CD4-positive, alpha-beta T cell (primary cell): Measurements from ENCODE around the gene POLDIP3. TPM values are rescaled to one million over a fixed set of nuclear protein-coding genes. Genes with fewer than 3 reads are reported as not detected.

Experiments
- ATAC-seq: fragments of 200-7000 bp; cut with Tn5 transposase; one replicate; pipeline ENCODE4 v1.10.0; 2022; ENCODE audit warnings: mild to moderate bottlenecking; ENCODE audit not compliant: poor library complexity
- CTCF ChIA-PET: fragments of 350-600 bp; sonication (Branson Sonifier 250); formaldehyde crosslinking; loops from one replicate; lab custom pipeline; 2021; ENCODE audit warnings: antibody characterized with exemption, inconsistent platforms; lab: Charles Lee
- POLR2A ChIA-PET: fragments of 350-600 bp; sonication (Branson Sonifier 250); formaldehyde crosslinking; loops from one replicate; lab custom pipeline; 2021; ENCODE audit warnings: antibody characterized with exemption, inconsistent platforms; lab: Charles Lee
- DNase-seq, 14 experiments: peaks; one replicate each; pipeline ENCODE4 v3.0.0-alpha.2; 2013 to 2020; ENCODE audit warnings: mixed read lengths in 2 of 14
- H3K27ac ChIP-seq, 2 donors: one replicate each; pipeline versions ENCODE4 v1.5.1 to v1.7.0; 2013; ENCODE audit warnings: low read length in 2 of 2, low read depth in 1 of 2, mild to moderate bottlenecking in 1 of 2
- H3K27me3 ChIP-seq, 2 experiments: 1 replicate in 1 of 2; 2 replicates in 1 of 2; pipeline versions ENCODE4 v1.6.1 to v1.7.0; 2013; ENCODE audit warnings: low read length in 2 of 2, control low read depth in 1 of 2, mild to moderate bottlenecking in 1 of 2, moderate library complexity in 1 of 2; ENCODE audit not compliant: insufficient read depth in 2 of 2, control insufficient read depth in 1 of 2
- H3K36me3 ChIP-seq: one replicate; pipeline ENCODE4 v1.6.1; 2013; ENCODE audit warnings: low read length, control low read depth; ENCODE audit not compliant: insufficient read depth
- H3K4me1 ChIP-seq: one replicate; pipeline ENCODE4 v1.6.1; 2013; ENCODE audit warnings: low read length, control low read depth; ENCODE audit not compliant: insufficient read depth
- H3K4me3 ChIP-seq: one replicate; pipeline ENCODE4 v1.5.1; 2013; ENCODE audit warnings: mild to moderate bottlenecking, low read length, moderate library complexity
- H3K9me3 ChIP-seq, 2 experiments: 1 replicate in 1 of 2; 2 replicates in 1 of 2; pipeline versions ENCODE4 v1.6.1 to v1.7.0; 2013; ENCODE audit warnings: low read length in 2 of 2, mild to moderate bottlenecking in 2 of 2, control low read depth in 1 of 2, moderate library complexity in 1 of 2; ENCODE audit not compliant: control insufficient read depth in 1 of 2, insufficient read depth in 1 of 2
- H3K27ac Mint-ChIP-seq: one replicate; pipeline ENCODE4 v1.8.0; 2020; ENCODE audit warnings: mixed read lengths
- H3K27me3 Mint-ChIP-seq: one replicate; pipeline ENCODE4 v1.8.0; 2021; ENCODE audit warnings: mixed read lengths
- H3K36me3 Mint-ChIP-seq: one replicate; pipeline ENCODE4 v1.8.0; 2021; ENCODE audit warnings: low read depth, mixed read lengths
- H3K4me1 Mint-ChIP-seq: one replicate; pipeline ENCODE4 v1.8.0; 2021; ENCODE audit warnings: low read depth, mixed read lengths
- H3K4me3 Mint-ChIP-seq: one replicate; pipeline ENCODE4 v1.8.0; 2020; ENCODE audit warnings: mild to moderate bottlenecking, mixed read lengths
- H3K9me3 Mint-ChIP-seq: one replicate; pipeline ENCODE4 v1.8.0; 2020; ENCODE audit warnings: mixed read lengths
- CTCF ChIP-seq: fragments of 200-600 bp; IDR thresholded peaks from one replicate; pipeline ENCODE4 v1.8.0; 2022; ENCODE audit warnings: antibody characterized with exemption, mild to moderate bottlenecking
- intact Hi-C, 2 experiments: fragments of 100-400 bp; cut with DNase I in 1 of 2; cut with micrococcal nuclease in 1 of 2; formaldehyde crosslinking; loops; one replicate each; pipeline versions ENCODE4 v1.15.1 to v1.9.0; 2023 to 2025; cut with DNase I, micrococcal nuclease
- total RNA-seq, 174 experiments: library from RNA in 2 of 174; stranded (reverse) in 2 of 174; gene quantifications; one replicate each; pipeline ENCODE4 v1.2.3 and lab custom pipeline; 2021 to 2026

The POLDIP3 gene
- total RNA-seq, 2 experiments from 2014 or later = 77.7 to 80.7 TPM

- H3K27me3 Mint-ChIP-seq = no peaks in the 10 kb centered on the region
- H3K4me1 Mint-ChIP-seq = peaks cover 7% of the 10 kb centered on the region
- no peak for DNase-seq
- H3K9me3 Mint-ChIP-seq = no peaks in the 10 kb centered on the region
- no peak overlapping the region for H3K4me3 Mint-ChIP-seq
- peaks cover 77% of the 10 kb centered on the region for H3K36me3 Mint-ChIP-seq
- H3K27ac Mint-ChIP-seq = no peak overlapping the region
- Histone ChIP-seq H3K4me3 (no peak overlapping the region), H3K36me3 (peaks cover 58% of the 10 kb centered on the region), H3K4me1 (peaks cover 8% of the 10 kb centered on the region), H3K27ac (no peak overlapping the region), H3K27me3 (no peaks in the 10 kb centered on the region), H3K9me3 (no peaks in the 10 kb centered on the region)
- no peak for ATAC-seq
- intact Hi-C loops = no loop called here
- POLR2A ChIA-PET = no interaction called here
- TF ChIP-seq CTCF = no peak
- CTCF ChIA-PET = no interaction called here
Measured at GRCh38 chr22:42586381-42586780, 28.3 kb downstream of the POLDIP3 start.

- H3K36me3 ChIP-seq = peaks cover 47% of the 10 kb centered on the region
- peaks cover 12% of the 10 kb centered on the region for H3K4me1 ChIP-seq
- no peaks in the 10 kb centered on the region for H3K9me3 ChIP-seq
- H3K27ac Mint-ChIP-seq = no peak overlapping the region
- CTCF ChIA-PET = no interaction called here
- POLR2A ChIA-PET = interaction anchor here (1.0 to 1.2 kb wide), 2 partner anchors 29 to 30 kb away, joined by 3 to 6 read pairs; partner anchors contain the start of gene POLDIP3
- DNase-seq = no peak
- H3K4me3 Mint-ChIP-seq = no peak overlapping the region
- H3K27me3 ChIP-seq = no peaks in the 10 kb centered on the region
- H3K27ac ChIP-seq = no peak overlapping the region
- intact Hi-C loops = no loop called here
- TF ChIP-seq CTCF = no peak
- H3K9me3 Mint-ChIP-seq = no peaks in the 10 kb centered on the region
- no peak overlapping the region for H3K4me3 ChIP-seq
- H3K4me1 Mint-ChIP-seq = peaks cover 12% of the 10 kb centered on the region
- H3K27me3 Mint-ChIP-seq = no peaks in the 10 kb centered on the region
- peaks cover 72% of the 10 kb centered on the region for H3K36me3 Mint-ChIP-seq
- ATAC-seq = no peak
Measured at GRCh38 chr22:42585096-42585495, 29.6 kb downstream of the POLDIP3 start.

GRCh38 chr22:42584364-42584940 is 30.2 kb downstream of the POLDIP3 start:
- Histone ChIP-seq H3K27me3 (no peaks in the 10 kb centered on the region), H3K36me3 (peaks cover 48% of the 10 kb centered on the region), H3K4me3 (no peak overlapping the region), H3K4me1 (peaks cover 12% of the 10 kb centered on the region), H3K9me3 (no peaks in the 10 kb centered on the region), H3K27ac (no peak overlapping the region)
- peaks cover 68% of the 10 kb centered on the region for H3K36me3 Mint-ChIP-seq
- CTCF ChIA-PET = no interaction called here
- H3K27me3 Mint-ChIP-seq = no peaks in the 10 kb centered on the region
- no peak overlapping the region for H3K27ac Mint-ChIP-seq
- intact Hi-C loops = no loop called here
- POLR2A ChIA-PET = interaction anchor here (0.6 to 1.2 kb wide), 3 partner anchors 30 to 111 kb away, joined by 3 to 6 read pairs (median 3); partner anchors contain the start of gene POLDIP3
- ATAC-seq (no peak), DNase-seq (no peak)
- no peaks in the 10 kb centered on the region for H3K9me3 Mint-ChIP-seq
- no peak for TF ChIP-seq CTCF
- peaks cover 12% of the 10 kb centered on the region for H3K4me1 Mint-ChIP-seq
- H3K4me3 Mint-ChIP-seq = no peak overlapping the region
